Measurements from ENCODE around the gene KCNE1. TPM values are rescaled to one million over a fixed set of nuclear protein-coding genes. Genes with fewer than 3 reads are reported as not detected.
"Not testable (repeated sequence)": the region's sequence is repeated elsewhere in the genome, so short reads cannot be mapped to it uniquely, and the experiment has no call there.

KCNE1 gene
- total and polyA plus RNA-seq, 2 experiments from 2014 or later, result 0.29 to 2.3 TPM

DNA sequence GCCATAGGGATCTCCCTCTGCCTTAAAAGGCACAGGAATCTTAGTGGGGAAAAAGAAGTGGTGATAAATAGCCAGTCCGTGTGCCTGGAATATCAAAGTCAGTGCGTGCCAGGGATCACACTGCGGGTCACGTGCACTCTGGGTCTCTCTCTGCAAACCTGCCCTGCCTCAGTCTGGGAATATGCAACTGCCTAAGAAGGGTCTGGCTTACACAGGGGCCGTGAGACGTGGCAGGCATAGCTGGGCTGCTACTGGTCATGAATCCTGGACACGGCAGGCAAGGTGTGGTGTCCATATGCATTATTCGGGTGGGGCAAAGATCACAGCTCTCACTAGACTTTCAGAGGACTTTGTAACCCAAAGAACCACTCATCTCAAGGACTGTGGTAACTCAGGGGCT, 65.0 kb downstream of the KCNE1 start:
- not testable (repeated sequence) for DNase-seq (ENCODE audit: low read depth in 1 of 2, low spot score in 1 of 2); H3K4me1 ChIP-seq (ENCODE audit: low read depth); H3K27ac ChIP-seq

DNA sequence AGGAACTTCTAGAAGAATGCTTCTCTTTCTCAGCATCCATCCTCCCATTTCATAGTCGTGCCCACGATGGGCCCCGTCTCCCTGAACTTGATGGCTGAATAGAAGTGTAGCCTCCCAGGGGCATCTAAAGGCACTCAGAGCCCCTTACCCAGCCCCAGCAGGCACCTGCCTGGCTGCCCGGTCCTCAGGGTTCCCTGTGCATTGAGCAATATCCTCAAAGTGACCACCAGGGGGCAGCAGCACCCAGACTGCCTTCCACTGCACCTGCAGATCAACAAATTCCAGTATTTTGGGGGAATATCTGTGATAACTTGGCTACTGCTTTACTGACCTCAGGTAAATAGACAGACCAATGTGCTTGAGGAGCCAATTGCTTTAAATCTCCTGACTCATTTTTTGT, 68.5 kb downstream of the KCNE1 start:
- not testable (repeated sequence) for H3K4me1 ChIP-seq (ENCODE audit: low read depth); H3K4me3 ChIP-seq; DNase-seq (ENCODE audit: low read depth in 1 of 2, low spot score in 1 of 2); H3K27ac ChIP-seq; H3K27me3 ChIP-seq; H3K9me3 ChIP-seq (ENCODE audit: low read depth); H3K36me3 ChIP-seq

More for the DNA sequence above, 65.0 kb downstream of the KCNE1 start:
- H3K4me3 ChIP-seq; H3K27me3 ChIP-seq; H3K36me3 ChIP-seq; H3K9me3 ChIP-seq (ENCODE audit: low read depth): not testable (repeated sequence)

DNA sequence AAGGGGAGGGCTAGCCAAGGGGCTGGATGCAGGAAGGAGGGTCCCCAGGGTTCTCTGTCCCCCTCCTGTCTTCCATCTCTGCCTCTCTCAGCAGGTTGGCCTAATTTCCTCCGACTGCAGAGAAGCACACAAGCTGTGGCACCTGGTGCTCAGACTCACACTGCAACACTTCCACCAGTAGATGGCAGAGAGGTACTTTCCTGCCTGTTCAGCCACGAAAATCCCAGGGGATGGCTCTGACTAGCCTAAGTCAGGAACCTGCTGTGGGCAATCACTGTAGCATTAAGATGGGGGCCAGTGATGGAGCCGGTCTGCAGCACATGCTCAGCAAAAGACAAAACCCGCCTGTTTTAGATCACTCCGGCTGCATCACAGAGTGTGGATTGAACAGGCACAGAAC, 82.3 kb downstream of the KCNE1 start:
- not testable (repeated sequence) for H3K27me3 ChIP-seq

DNA sequence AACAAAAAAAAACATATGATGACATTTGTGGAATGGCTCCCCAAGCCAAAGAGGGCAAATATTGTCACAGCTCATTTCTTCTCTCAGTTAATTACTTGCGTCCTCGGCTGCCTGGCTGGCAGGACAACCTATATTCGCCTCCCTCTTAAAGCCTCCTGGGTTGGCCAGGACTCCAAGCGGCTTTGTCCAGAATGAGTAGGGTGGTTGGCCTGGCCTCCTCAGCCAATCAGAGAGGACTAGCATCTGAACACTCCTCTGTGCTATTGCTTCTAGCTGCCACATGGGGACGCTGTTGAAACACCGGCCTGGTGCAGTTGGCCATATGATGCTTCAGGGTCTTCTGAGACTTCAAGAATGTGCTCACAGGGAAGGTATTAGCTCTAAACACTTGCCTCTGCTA, 83.6 kb downstream of the KCNE1 start:
- not testable (repeated sequence) for H3K4me3 ChIP-seq; H3K27ac ChIP-seq; H3K9me3 ChIP-seq (ENCODE audit: low read depth); DNase-seq (ENCODE audit: low read depth in 1 of 2, low spot score in 1 of 2); H3K4me1 ChIP-seq (ENCODE audit: low read depth); H3K27me3 ChIP-seq; H3K36me3 ChIP-seq

More for the DNA sequence above, 82.3 kb downstream of the KCNE1 start:
- H3K4me1 ChIP-seq (ENCODE audit: low read depth); H3K27ac ChIP-seq; H3K4me3 ChIP-seq; H3K36me3 ChIP-seq; H3K9me3 ChIP-seq (ENCODE audit: low read depth); DNase-seq (ENCODE audit: low read depth in 1 of 2, low spot score in 1 of 2): not testable (repeated sequence)

DNA sequence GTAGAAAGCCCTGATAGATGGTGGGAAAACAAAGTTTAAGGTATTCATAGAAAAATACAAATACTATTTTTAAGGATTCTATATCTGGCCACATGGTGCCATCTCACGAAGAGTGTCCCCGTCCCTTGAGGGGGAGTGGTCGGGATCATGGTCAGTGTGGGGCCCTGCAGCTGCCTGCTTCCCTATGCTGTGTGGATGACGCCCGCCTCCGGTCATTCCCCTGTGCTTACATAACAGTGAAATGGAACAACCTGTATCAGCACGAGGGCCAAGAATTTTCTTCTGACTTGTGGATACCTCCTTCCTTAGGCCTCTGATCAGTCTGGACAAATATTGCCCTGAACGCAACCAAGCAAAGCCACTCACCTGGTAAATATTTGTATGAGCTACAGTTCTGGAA, 84.7 kb downstream of the KCNE1 start:
- not testable (repeated sequence) for H3K9me3 ChIP-seq (ENCODE audit: low read depth); DNase-seq (ENCODE audit: low read depth in 1 of 2, low spot score in 1 of 2); H3K36me3 ChIP-seq; H3K27me3 ChIP-seq; H3K4me1 ChIP-seq (ENCODE audit: low read depth); H3K4me3 ChIP-seq; H3K27ac ChIP-seq

DNA sequence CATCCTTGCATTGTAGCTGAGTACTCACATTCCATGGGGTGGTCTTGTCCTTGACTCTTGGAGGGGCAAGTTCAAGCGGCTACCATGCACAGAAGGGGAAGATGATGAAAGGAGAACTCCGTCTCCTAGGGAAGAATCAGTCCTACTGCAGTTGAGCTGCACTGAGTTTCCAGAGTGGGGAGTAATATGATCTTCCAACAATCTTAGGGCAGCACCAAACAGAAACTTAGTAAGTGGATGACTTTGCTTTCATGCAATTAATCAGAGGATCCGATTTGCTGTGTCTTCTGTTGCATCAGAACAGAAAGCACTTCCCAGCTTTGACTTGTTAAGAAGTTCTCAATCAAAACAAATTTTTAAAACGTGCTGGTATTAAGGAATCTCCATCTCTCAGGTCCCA, 88.2 kb downstream of the KCNE1 start, which contains the start of gene SMIM34:
SMIM34 (minus strand) TSS at position 147 of the 400 bp plus-strand sequence; CDS start at position 35, 112 bp downstream.
- H3K4me1 ChIP-seq (ENCODE audit: low read depth); H3K9me3 ChIP-seq (ENCODE audit: low read depth); H3K27ac ChIP-seq; H3K4me3 ChIP-seq; H3K36me3 ChIP-seq; DNase-seq (ENCODE audit: low read depth in 1 of 2, low spot score in 1 of 2); H3K27me3 ChIP-seq: not testable (repeated sequence)

DNA sequence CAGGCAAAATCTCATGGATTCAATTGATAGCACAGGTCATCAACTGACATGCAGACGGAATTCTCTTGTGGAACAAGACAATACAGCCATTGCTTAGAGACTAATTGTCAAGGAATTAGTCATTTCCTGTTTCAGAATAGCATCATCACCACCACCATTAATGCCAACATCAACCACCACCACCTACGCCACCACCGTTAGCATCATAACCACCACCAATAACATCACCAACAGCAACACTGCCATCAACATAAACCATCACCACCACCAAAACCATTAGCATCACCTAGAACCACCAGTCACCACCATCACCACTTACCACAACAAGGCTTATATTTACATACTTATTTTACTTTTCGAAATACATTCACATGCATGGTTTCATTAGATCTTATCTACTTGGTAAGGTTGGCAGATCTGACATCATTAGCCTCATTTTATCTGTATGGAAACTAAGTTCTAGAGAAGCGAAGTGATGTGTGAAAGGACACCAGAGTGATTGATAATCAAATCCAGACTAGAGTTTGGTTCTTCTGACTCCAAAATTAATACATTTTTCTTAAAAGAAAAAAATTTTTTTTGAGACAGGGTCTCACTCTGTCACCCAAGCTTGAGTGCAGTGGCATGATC, 94.4 kb downstream of the KCNE1 start:
- H3K4me1 ChIP-seq (ENCODE audit: low read depth); H3K36me3 ChIP-seq; H3K27me3 ChIP-seq; DNase-seq (ENCODE audit: low read depth in 1 of 2, low spot score in 1 of 2); H3K27ac ChIP-seq; H3K4me3 ChIP-seq; H3K9me3 ChIP-seq (ENCODE audit: low read depth): not testable (repeated sequence)

DNA sequence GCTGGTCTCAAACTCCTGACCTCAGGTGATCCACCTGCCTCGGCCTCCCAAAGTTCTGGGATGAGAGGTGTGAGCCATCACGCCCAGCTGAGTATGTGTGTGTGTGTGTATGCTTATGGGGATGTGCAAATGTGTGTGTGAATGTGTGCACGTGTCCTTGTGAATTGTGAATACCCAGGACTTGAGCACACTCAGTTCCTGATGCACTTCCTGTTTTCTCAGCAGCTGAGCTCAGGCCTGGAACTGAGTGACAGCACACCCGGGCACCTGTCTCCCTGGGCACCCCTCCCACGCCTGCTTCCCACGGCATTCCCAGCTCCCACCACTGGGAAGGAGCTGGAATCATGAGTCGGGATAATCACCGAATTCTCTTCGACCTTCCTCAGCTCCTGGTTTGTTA, 104.7 kb downstream of the KCNE1 start:
- H3K36me3 ChIP-seq; H3K4me1 ChIP-seq (ENCODE audit: low read depth); H3K4me3 ChIP-seq; DNase-seq (ENCODE audit: low read depth in 1 of 2, low spot score in 1 of 2); H3K9me3 ChIP-seq (ENCODE audit: low read depth); H3K27ac ChIP-seq; H3K27me3 ChIP-seq: not testable (repeated sequence)

DNA sequence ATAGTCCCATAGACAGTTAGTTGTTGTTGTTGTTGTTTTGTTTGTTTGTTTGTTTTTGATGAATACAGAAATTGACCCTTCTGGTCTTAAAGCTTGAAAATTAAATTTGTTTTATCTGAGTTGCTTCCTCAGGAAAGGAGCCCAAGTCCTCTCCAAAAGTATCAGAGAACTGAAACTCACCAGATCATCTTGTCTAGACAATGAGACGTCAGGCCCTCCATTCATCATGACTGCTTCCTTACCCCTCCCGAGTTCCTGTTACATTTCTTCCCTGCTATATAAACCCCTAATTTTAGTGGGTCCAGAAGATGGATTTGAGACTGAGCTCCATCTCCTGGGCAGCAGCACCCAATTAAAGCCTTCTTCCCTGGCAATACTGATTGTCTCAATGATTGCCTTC, 105.3 kb downstream of the KCNE1 start:
- not testable (repeated sequence) for H3K27me3 ChIP-seq; DNase-seq (ENCODE audit: low read depth in 1 of 2, low spot score in 1 of 2); H3K4me1 ChIP-seq (ENCODE audit: low read depth); H3K4me3 ChIP-seq; H3K9me3 ChIP-seq (ENCODE audit: low read depth); H3K36me3 ChIP-seq; H3K27ac ChIP-seq

DNA sequence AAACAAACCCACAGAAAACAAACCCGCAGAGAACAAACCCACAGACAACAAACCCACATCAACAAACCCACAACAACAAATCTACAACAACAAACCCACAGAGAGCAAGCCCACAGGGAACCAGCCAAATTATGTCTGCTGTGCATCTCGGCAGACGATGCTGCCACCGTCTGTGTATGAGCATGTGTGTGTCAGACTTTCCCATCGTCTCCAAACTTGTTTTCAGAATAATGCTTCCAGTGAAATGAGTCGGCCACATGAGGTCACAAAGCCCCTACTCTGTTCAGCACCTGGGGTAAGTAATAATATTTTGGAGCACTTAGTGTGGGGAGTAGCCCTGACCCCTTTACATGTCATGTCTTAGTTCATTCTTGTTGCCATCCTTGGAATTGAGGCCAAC, 105.9 kb downstream of the KCNE1 start:
- not testable (repeated sequence) for H3K27ac ChIP-seq; DNase-seq (ENCODE audit: low read depth in 1 of 2, low spot score in 1 of 2); H3K27me3 ChIP-seq; H3K4me1 ChIP-seq (ENCODE audit: low read depth); H3K4me3 ChIP-seq; H3K9me3 ChIP-seq (ENCODE audit: low read depth); H3K36me3 ChIP-seq

DNA sequence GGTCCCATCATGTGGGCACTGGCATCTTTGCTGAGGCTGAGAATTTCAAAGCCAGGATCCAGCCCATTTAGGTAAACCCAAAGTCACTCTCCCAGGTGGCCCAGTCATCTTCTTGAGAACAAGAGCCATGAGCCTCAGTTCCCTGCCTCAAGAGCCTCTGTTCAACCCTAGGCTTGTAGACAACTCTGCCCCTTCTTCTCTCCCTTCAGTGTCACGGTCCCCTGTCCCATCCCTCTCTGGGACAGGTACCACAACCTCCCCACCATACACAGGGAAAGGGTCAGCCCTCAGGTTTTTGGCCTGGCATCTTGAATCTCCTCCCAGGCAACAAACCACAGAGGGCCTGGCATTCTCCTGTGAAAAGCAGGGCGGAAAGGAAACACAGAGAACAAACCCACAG, 106.3 kb downstream of the KCNE1 start:
- not testable (repeated sequence) for H3K36me3 ChIP-seq; H3K4me1 ChIP-seq (ENCODE audit: low read depth); H3K4me3 ChIP-seq; H3K27ac ChIP-seq; DNase-seq (ENCODE audit: low read depth in 1 of 2, low spot score in 1 of 2); H3K27me3 ChIP-seq; H3K9me3 ChIP-seq (ENCODE audit: low read depth)

DNA sequence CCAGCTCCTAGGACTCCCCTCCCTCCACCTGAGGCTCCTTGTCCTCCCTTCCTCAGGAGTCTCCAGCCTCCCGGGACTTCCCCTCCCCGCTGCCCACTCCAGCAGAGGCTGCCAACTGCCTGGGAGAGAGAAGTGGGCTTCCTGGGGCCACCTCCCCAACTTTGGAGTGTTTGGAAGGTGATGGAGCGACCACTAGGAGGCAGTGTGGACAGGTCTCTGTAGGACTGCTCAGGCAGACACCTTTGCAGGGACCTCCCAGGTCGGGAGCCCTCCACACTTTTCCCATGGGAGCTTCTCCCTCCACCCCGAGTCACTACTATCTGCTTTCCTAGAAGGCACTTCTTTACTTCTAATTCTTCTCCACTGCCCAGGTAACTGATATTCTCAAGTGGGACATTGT, 107.3 kb downstream of the KCNE1 start:
- not testable (repeated sequence) for H3K27me3 ChIP-seq; H3K4me1 ChIP-seq (ENCODE audit: low read depth); DNase-seq (ENCODE audit: low read depth in 1 of 2, low spot score in 1 of 2); H3K36me3 ChIP-seq; H3K9me3 ChIP-seq (ENCODE audit: low read depth); H3K4me3 ChIP-seq; H3K27ac ChIP-seq

DNA sequence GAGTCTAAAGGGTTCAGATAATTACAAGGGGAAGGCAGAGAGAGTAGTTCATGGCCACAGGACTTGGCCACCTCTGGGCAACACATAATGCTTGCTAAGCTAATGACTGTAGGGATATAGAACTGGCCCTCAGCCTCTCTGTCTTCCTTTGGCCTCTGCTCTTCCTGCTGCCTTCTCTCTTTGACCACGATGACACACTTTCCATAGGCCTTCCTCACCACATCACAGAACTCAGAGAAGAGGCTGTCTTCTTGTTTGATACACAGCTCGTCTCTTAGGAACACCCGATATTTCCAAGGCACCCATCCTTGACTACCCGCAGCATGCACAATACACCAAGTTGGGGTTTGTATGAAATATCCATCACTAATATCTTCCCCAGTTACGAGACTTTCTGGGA, 111.5 kb downstream of the KCNE1 start:
- H3K36me3 ChIP-seq; H3K27ac ChIP-seq; DNase-seq (ENCODE audit: low read depth in 1 of 2, low spot score in 1 of 2); H3K4me3 ChIP-seq; H3K4me1 ChIP-seq (ENCODE audit: low read depth); H3K9me3 ChIP-seq (ENCODE audit: low read depth); H3K27me3 ChIP-seq: not testable (repeated sequence)

Data from cardiac muscle cell (in vitro differentiated cells and primary cell).